HepG2 (cell line): ENCODE data around the gene MITF. TPM values are rescaled to one million over a fixed set of nuclear protein-coding genes. Genes with fewer than 3 reads are reported as not detected.

Source experiments
- ATAC-seq: fragments of 200-7000 bp; cut with Tn5 transposase; 3 replicates; pipeline ENCODE4 v1.9.1; 2020; ENCODE audit warnings: mild to moderate bottlenecking, moderate library complexity
- BruUV-seq: library from RNA; stranded (reverse); fragments of 400-500 nt; replicated peaks from 2 replicates; lab custom pipeline; 2021; lab: Mats Ljungman, UMichigan
- CTCF ChIA-PET: fragments of 300-600 bp; formaldehyde crosslinking; extraction: SDS; loops from one replicate; lab custom pipeline; 2021; ENCODE audit warnings: low total read pairs, inconsistent platforms, low intra/inter-chr PET ratio; lab: Yijun Ruan, JAX
- POLR2A ChIA-PET: fragments of 350-600 bp; sonication (Branson Sonifier 250); formaldehyde crosslinking; loops from one replicate; lab custom pipeline; 2020; ENCODE audit warnings: antibody characterized with exemption, inconsistent platforms; lab: Yijun Ruan, JAX
- DNase-seq: peaks from one replicate; pipeline ENCODE4 v3.0.0-alpha.2; 2015; ENCODE audit warnings: low spot score
- FAIRE-seq: peaks from 3 replicates; lab custom pipeline; 2011; peaks lifted over from hg19 to GRCh38; lab: Jason Lieb, UNC
- H2AFZ ChIP-seq: one replicate; pipeline ENCODE4 v1.6.1; 2011; ENCODE audit warnings: low read length, inconsistent platforms
- H3K27ac ChIP-seq: fragments of 300-600 bp; 3 replicates; pipeline ENCODE4 v1.8.0; 2011; ENCODE audit warnings: mixed run types, mild to moderate bottlenecking, mixed read lengths, low read length, inconsistent platforms; ENCODE audit not compliant: insufficient read depth; ENCODE audit errors: extremely low read length
- H3K27me3 ChIP-seq, 2 experiments: fragments of 200-600 bp in 1 of 2; 2 replicates in 1 of 2; 3 replicates in 1 of 2; pipeline versions ENCODE4 v1.6.0 to v1.8.0; 2011; ENCODE audit warnings: low read length in 2 of 2, mild to moderate bottlenecking in 2 of 2, moderate library complexity in 2 of 2, inconsistent platforms in 1 of 2; ENCODE audit not compliant: insufficient read depth in 2 of 2, control insufficient read depth in 1 of 2
- H3K36me3 ChIP-seq, 2 experiments: fragments of 200-600 bp in 1 of 2; replicated peaks in 1 of 2; 2 replicates in 1 of 2; 3 replicates in 1 of 2; pipeline versions ENCODE4 v1.5.1 to v1.8.0; 2011; ENCODE audit warnings: low read length in 2 of 2, inconsistent platforms in 1 of 2; ENCODE audit not compliant: insufficient read depth in 2 of 2, control insufficient read depth in 1 of 2
- H3K4me1 ChIP-seq: 2 replicates; pipeline ENCODE4 v1.5.1; 2012; ENCODE audit warnings: low read length, inconsistent platforms; ENCODE audit not compliant: insufficient read depth
- H3K4me2 ChIP-seq: 2 replicates; pipeline ENCODE4 v1.6.0; 2011; ENCODE audit warnings: low read depth, low read length, inconsistent platforms
- H3K4me3 ChIP-seq, 3 experiments: fragments of 200-600 bp in 1 of 3; sonication (generic), shearing (Covaris generic) in 1 of 3; replicated peaks in 1 of 3; 2 replicates each; pipeline ENCODE4 v1.5.1; 2011 to 2016; ENCODE audit warnings: low read length in 3 of 3, inconsistent platforms in 2 of 3, low read depth in 2 of 3, mild to moderate bottlenecking in 2 of 3, control low read depth in 1 of 3, mixed read lengths in 1 of 3; ENCODE audit not compliant: insufficient read depth in 1 of 3
- H3K79me2 ChIP-seq: one replicate; pipeline ENCODE4 v1.6.1; 2011; ENCODE audit warnings: low read length, inconsistent platforms; ENCODE audit not compliant: insufficient read depth
- H3K9ac ChIP-seq: 2 replicates; pipeline ENCODE4 v1.6.0; 2011; ENCODE audit warnings: mild to moderate bottlenecking, low read depth, low read length, inconsistent platforms; ENCODE audit not compliant: insufficient read depth
- H3K9me3 ChIP-seq: 2 replicates; pipeline ENCODE4 v1.5.1; 2012; ENCODE audit warnings: mild to moderate bottlenecking, low read length
- H4K20me1 ChIP-seq: 2 replicates; pipeline ENCODE4 v1.6.0; 2011; ENCODE audit warnings: inconsistent platforms, mild to moderate bottlenecking, low read length, moderate library complexity; ENCODE audit not compliant: insufficient read depth
- HNRNPLL ChIP-seq: fragments of 200-400 bp; formaldehyde crosslinking; IDR thresholded peaks from 2 replicates; pipeline ENCODE4 v1.6.1; 2017; ENCODE audit warnings: mild to moderate bottlenecking, low read depth, low read length; ENCODE audit not compliant: poor library complexity, severe bottlenecking
- HOXA5 ChIP-seq: sonication (generic); formaldehyde crosslinking; IDR thresholded peaks from 2 replicates; pipeline ENCODE4 v1.4.0; 2020; ENCODE audit warnings: missing genetic modification reagents
- PCBP2 ChIP-seq: fragments of 200-400 bp; formaldehyde crosslinking; optimal IDR thresholded peaks from 2 replicates; pipeline ENCODE3; 2018; ENCODE audit warnings: low read length, low read depth; ENCODE audit not compliant: poor library complexity, severe bottlenecking
- SATB2 ChIP-seq: sonication (generic); formaldehyde crosslinking; IDR thresholded peaks from 2 replicates; pipeline ENCODE4 v1.5.0; 2020; ENCODE audit warnings: missing genetic modification reagents
- ZFP1 ChIP-seq: IDR thresholded peaks from 2 replicates; pipeline ENCODE4 v1.6.1; 2016
- ZNF563 ChIP-seq: sonication (generic); formaldehyde crosslinking; IDR thresholded peaks from 2 replicates; pipeline ENCODE4 v1.8.0; 2022; ENCODE audit warnings: mild to moderate bottlenecking, moderate library complexity, missing genetic modification reagents
- whole genome bisulfite sequencing: methylation state at CpG from one replicate; pipeline ENCODE4 v1.1.6; 2017; ENCODE audit warnings: low lambda C conversion rate; 5-methylcytosine and 5-hydroxymethylcytosine counted together
- in situ Hi-C: cut with HindIII; loops from 2 replicates; pipeline ENCODE4 v1.10.0; 2017; ENCODE audit warnings: low pct_unique_long_range_greater_than_20kb; ENCODE audit not compliant: extremely low pct_ligation_motif_present
- intact Hi-C: fragments of 100-400 bp; cut with micrococcal nuclease; formaldehyde crosslinking; loops from one replicate; pipeline ENCODE4 v1.10.0; 2022; ENCODE audit not compliant: unreplicated experiment
- polyA plus RNA-seq, 8 experiments: library from polyadenylated mRNA; depleted of rRNA in 3 of 8; stranded (reverse) in 7 of 8; unstranded in 1 of 8; fragments of >200 nt; fragmentation: Illumina TruSeq in 4 of 8; extraction: Trizol in 4 of 8; gene quantifications; 2 replicates each; pipeline versions ENCODE4 v1.2.1 to v1.2.3, GENCODE V29; 2011 to 2016; ENCODE audit warnings: low read depth in 4 of 8, missing spikeins in 1 of 8, mixed read lengths in 1 of 8; ENCODE audit not compliant: insufficient read depth in 1 of 8
- total RNA-seq, 5 experiments: library from RNA; depleted of rRNA; stranded (reverse); fragments of >200 nt; fragmentation: Illumina TruSeq; extraction: Trizol; gene quantifications; 2 replicates each; pipeline ENCODE4 v1.2.3, GENCODE V29; 2016; ENCODE audit warnings: low read depth in 1 of 5
- TF ChIP-seq, protein P1 (sequence below): sonication (generic); formaldehyde crosslinking; IDR thresholded peaks from 2 replicates; pipeline ENCODE4 v1.4.0; 2020; ENCODE audit warnings: mild to moderate bottlenecking, missing genetic modification reagents
- TF ChIP-seq, protein P2 (sequence below): sonication (generic); formaldehyde crosslinking; IDR thresholded peaks from 2 replicates; pipeline ENCODE4 v1.5.0; 2020; ENCODE audit warnings: mild to moderate bottlenecking, missing genetic modification reagents, moderate library complexity
- TF ChIP-seq, protein P3 (sequence below): sonication (generic); formaldehyde crosslinking; IDR thresholded peaks from 2 replicates; pipeline ENCODE4 v1.5.1; 2020; ENCODE audit warnings: missing genetic modification reagents, mild to moderate bottlenecking, borderline replicate concordance
- TF ChIP-seq, protein P4 (sequence below): sonication (generic); formaldehyde crosslinking; IDR thresholded peaks from 2 replicates; pipeline ENCODE4 v1.4.0; 2020; ENCODE audit warnings: missing genetic modification reagents, mild to moderate bottlenecking, borderline replicate concordance

Gene MITF
- total and polyA plus RNA-seq, 2 of the 13 experiments (the other 11 are each of a cell fraction or from before 2014, with no cell fraction given) = 0.12 to 0.38 TPM

DNA sequence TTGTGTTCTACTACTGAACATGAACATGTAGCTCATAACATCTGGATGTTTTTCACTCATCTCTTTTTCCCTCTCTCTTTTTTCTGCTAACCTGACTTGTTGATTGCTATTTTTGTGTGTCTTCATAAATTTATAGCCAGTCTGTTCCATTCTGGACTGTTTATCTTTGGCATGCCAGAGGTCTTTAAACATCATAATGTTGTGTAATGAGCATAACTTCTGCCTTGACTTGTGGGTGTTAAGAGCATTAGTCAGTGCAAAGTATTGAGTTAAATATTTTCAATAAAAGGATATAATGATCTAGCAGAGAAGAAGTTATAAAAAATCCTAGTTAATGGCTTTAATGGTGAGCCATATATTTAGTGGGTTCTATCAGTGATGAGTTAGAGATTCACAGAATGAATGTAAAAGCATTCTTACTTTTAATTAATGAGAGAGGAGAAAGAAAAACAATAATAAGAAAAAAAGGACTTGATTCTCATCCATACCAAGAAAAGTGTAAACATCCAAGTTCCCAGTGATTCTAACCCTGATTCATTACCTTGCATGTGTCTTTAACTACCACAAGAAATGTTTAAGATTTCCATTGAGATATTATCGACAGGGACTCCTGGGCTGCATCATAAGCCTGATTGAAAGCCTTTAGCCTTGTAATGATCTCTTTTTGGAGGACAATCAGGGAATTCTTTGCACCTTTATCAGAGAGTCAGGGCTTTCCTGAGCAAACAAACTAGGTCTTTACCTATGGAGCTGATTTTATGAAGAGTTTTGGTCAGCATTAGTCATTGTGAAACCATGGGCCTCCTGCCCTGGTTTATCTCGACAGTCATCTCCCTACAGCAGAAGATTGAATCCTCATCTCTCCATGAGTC is 22.9 kb downstream of the MITF start:
- Histone ChIP-seq H2AFZ (no peak overlapping the region), H3K9ac (no peak overlapping the region), H4K20me1 (no peaks in the 10 kb centered on the region), H3K27ac (no peak overlapping the region), H3K27me3 (no peaks in the 10 kb centered on the region; a peak in 1 of 5 replicates), H3K9me3 (no peaks in the 10 kb centered on the region), H3K79me2 (no peaks in the 10 kb centered on the region), H3K4me1 (no peaks in the 10 kb centered on the region), H3K4me2 (no peak overlapping the region), H3K4me3 (no peak overlapping the region), H3K36me3 (no peaks in the 10 kb centered on the region)
- no peak for TF ChIP-seq HOXA5 (CRISPR knock-in tag)
- TF ChIP-seq, protein P1, sequence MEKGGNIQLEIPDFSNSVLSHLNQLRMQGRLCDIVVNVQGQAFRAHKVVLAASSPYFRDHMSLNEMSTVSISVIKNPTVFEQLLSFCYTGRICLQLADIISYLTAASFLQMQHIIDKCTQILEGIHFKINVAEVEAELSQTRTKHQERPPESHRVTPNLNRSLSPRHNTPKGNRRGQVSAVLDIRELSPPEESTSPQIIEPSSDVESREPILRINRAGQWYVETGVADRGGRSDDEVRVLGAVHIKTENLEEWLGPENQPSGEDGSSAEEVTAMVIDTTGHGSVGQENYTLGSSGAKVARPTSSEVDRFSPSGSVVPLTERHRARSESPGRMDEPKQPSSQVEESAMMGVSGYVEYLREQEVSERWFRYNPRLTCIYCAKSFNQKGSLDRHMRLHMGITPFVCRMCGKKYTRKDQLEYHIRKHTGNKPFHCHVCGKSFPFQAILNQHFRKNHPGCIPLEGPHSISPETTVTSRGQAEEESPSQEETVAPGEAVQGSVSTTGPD (CRISPR knock-in tag) = no peak
- TF ChIP-seq PCBP2 = no peak
- no peak for TF ChIP-seq SATB2
- TF ChIP-seq, protein P2, sequence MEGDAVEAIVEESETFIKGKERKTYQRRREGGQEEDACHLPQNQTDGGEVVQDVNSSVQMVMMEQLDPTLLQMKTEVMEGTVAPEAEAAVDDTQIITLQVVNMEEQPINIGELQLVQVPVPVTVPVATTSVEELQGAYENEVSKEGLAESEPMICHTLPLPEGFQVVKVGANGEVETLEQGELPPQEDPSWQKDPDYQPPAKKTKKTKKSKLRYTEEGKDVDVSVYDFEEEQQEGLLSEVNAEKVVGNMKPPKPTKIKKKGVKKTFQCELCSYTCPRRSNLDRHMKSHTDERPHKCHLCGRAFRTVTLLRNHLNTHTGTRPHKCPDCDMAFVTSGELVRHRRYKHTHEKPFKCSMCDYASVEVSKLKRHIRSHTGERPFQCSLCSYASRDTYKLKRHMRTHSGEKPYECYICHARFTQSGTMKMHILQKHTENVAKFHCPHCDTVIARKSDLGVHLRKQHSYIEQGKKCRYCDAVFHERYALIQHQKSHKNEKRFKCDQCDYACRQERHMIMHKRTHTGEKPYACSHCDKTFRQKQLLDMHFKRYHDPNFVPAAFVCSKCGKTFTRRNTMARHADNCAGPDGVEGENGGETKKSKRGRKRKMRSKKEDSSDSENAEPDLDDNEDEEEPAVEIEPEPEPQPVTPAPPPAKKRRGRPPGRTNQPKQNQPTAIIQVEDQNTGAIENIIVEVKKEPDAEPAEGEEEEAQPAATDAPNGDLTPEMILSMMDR (CRISPR knock-in tag) = no peak
- TF ChIP-seq ZFP1 (CRISPR knock-in tag) = no peak
- TF ChIP-seq, protein P3, sequence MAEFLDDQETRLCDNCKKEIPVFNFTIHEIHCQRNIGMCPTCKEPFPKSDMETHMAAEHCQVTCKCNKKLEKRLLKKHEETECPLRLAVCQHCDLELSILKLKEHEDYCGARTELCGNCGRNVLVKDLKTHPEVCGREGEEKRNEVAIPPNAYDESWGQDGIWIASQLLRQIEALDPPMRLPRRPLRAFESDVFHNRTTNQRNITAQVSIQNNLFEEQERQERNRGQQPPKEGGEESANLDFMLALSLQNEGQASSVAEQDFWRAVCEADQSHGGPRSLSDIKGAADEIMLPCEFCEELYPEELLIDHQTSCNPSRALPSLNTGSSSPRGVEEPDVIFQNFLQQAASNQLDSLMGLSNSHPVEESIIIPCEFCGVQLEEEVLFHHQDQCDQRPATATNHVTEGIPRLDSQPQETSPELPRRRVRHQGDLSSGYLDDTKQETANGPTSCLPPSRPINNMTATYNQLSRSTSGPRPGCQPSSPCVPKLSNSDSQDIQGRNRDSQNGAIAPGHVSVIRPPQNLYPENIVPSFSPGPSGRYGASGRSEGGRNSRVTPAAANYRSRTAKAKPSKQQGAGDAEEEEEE (CRISPR knock-in tag) = no peak
- TF ChIP-seq ZNF563 (CRISPR knock-in tag) = no peak
- TF ChIP-seq, protein P4, sequence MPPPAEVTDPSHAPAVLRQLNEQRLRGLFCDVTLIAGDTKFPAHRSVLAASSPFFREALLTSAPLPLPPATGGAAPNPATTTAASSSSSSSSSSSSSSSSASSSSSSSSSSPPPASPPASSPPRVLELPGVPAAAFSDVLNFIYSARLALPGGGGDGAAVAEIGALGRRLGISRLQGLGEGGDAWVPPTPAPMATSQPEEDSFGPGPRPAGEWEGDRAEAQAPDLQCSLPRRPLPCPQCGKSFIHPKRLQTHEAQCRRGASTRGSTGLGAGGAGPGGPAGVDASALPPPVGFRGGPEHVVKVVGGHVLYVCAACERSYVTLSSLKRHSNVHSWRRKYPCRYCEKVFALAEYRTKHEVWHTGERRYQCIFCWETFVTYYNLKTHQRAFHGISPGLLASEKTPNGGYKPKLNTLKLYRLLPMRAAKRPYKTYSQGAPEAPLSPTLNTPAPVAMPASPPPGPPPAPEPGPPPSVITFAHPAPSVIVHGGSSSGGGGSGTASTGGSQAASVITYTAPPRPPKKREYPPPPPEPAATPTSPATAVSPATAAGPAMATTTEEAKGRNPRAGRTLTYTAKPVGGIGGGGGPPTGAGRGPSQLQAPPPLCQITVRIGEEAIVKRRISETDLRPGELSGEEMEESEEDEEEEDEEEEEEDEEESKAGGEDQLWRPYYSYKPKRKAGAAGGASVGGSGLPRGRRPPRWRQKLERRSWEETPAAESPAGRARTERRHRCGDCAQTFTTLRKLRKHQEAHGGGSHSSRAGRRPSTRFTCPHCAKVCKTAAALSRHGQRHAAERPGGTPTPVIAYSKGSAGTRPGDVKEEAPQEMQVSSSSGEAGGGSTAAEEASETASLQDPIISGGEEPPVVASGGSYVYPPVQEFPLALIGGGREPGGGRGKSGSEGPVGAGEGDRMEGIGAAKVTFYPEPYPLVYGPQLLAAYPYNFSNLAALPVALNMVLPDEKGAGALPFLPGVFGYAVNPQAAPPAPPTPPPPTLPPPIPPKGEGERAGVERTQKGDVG (CRISPR knock-in tag) = no peak
- no peak for TF ChIP-seq HNRNPLL
- ChIA-PET POLR2A (no interaction called here), CTCF (no interaction called here)
- DNase-seq = no peak
- 0% methylated on average over 2 of the region's 2 CpGs for WGBS
- in situ Hi-C loops (no loop called here), intact Hi-C loops (no loop called here)
- BruUV-seq = no TSS peak
- ATAC-seq = no peak
- FAIRE-seq = no peak
